Measurements from ENCODE around the gene PRKCB.

Gene PRKCB

DNA sequence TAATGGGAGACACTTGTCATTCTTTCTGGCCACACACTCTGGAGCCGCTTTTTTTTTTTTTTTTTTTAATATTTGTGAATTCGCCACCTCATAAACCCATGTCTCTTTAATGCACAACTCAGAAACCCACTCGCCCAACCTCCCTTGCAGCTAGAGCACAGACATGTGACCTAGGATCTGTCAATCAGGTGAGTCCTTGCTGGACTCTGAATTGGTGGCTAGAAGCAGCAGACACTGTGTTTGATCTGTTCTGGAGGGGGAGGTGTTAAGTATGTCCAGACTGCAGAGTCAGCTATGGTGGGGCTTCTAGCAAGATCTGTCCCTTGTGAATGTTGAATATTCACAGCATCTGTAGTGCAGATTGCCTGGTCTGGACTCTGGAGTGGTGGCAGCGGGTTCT, 112.1 kb downstream of the PRKCB start:
- DNase-seq = no peak

- DNase-seq = no peak
These were observed 113.2 kb downstream of the PRKCB start for GRCh38 chr16:23948949-23949411.

DNA sequence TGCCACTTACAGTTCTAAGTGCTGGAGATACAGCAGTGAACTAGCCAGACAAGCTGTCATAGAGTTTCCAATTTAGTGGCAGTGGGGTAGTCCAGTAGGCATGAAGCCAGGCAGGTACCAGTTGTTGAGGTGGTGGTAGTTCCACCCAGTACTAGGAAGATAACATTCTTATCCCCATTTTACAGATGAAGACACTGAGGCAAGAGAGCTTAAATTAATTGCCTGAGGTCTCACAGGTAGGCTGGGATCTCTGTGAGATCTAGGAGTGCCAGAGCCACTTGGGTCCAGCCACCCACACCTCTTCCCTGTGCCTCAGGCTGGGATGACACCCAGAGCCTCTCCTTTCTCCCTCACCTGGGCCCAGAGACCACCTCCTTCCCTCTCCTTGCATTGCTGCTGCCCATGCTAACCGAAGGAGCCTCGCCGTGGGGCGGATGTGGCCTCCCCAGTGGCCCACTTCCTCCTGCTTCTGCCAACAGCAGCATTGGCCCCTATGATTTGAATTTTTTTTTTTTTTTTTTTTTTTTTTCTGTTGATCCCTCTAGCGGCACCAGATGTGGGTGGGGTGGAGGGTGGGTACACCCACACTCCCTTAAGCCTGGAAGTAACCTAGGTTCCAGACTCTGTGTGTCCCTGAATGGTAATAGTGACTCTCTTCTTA, 114.0 kb downstream of the PRKCB start:
- DNase-seq = no peak

DNA sequence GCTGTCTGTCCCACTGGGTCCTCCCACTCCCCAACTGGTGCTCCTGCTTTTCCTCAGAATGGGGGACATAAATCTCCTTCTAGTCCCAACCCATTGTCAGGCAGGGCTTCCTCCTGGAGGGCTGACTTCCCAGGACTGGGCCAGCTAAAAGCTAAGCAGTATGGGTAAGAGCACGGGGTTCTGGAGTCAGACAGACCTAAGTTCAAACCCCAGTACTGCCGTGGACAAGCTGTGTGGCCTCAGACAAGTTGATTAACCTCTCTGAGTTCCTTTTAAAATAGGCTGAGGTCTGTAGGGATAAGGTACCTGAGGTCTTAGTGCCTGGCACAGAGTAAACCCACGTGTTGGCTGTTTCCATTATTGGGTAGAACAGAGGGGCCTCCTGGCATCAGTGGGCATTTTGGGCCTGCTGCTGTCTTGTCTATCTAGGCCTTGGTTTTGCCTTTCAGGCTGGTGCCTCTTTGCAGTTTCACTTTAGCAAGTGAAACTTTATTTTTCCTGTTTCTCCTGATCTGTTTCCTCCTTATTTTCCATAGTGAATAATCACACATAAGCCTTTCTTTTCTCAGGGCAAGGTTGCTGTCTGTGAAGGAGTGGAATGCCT, 114.6 kb downstream of the PRKCB start:
- DNase-seq = no peak

GRCh38 chr16:23950898-23951297, 115.1 kb downstream of the PRKCB start:
- no peak for DNase-seq

DNA sequence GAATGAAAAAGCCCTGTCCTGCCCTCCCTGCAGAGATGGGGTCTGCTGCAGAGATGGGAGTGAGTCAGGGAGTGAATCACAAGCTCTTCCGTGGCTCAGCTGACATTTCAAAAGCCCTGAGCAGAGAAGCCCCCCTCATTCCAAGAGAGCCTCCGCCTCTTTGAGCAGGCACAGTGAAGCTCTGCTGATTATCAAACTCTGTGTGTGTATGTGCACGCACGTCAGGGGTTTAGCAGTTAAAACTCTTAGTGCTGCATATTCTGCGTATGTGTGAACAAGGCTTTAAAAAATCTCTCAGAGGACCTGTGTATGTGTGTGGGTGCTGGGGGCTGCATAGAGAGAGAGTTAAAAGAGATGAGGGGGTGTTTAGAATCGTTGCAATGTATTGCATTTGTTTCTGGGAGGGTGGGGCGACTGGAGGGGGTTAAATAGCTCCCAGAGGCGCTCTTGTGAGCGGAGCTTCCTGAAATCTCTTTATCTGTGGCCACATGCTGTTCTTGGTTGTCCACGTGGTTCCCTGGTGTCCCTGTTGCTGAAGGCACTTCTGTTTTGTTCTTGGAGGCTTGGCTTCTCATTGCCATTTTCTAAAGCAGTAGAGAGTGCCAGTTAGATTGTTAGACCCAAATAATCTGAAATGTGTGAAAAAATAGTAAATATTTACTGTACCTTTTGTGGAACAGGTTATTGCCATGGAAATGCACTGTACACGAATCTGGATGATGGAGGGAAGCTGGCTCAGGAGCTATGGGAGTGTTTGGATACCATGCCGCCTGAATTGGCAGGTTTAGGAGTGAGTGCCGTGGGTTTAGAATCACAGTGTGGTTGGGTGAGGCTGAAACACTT, 116.6 kb downstream of the PRKCB start:
- no peak for DNase-seq

DNA sequence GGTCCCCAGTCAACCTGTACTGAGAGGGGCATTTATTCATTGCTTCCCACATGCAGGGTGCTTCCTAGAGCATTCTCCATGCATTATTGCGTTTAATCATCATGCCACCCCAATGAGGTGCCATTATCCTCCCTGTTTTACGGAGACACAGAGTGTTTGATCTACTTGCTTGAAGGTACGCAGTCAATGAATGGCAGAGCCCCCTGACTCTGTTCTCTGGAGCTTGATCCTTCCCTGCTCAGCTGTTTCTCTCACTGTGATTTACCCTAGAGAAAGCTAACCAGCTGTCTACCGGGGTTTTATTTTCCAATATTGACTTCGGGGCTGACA, 117.2 kb downstream of the PRKCB start:
- DNase-seq = no peak

GRCh38 chr16:23953476-23953875, 117.7 kb downstream of the PRKCB start:
- no peak for DNase-seq

DNA sequence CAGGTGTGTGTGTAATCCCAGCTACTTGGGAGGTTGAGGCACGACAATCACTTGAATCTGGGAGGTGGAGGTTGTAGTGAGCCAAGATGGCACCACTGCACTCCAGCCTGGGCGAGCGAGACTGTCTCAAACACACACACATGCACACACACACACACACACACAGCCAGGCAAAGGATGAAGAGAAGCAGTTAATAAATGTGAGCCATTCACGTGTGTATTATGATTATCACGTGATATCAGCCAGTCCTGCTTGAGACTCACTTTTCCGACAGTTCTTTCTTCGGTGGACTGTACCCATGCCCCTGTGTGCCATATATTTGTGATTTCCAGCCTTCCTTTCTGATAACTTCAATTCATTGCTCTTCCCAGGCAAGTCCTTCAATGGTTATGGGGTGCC, 119.3 kb downstream of the PRKCB start:
- DNase-seq = no peak

- no peak for DNase-seq
These were observed 121.5 kb downstream of the PRKCB start for GRCh38 chr16:23957287-23957686.

- DNase-seq = no peak
These were observed 123.4 kb downstream of the PRKCB start for GRCh38 chr16:23959072-23959751.

DNA sequence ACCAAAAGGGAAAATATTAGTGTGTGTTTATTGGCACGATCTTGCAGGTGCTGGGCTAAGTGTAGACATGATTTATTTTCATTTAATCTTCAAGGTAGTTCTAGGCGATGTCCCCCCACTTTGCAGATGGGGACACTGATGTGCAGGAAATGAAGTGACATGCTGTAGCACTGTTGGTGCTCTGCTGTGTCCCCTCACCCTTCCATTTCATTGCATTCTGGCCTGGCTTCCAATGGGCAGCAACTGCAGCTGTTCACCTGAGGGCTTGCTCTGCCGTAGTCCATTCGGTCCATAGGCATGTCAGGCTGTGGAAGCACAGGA, 123.9 kb downstream of the PRKCB start:
- DNase-seq = no peak

DNA sequence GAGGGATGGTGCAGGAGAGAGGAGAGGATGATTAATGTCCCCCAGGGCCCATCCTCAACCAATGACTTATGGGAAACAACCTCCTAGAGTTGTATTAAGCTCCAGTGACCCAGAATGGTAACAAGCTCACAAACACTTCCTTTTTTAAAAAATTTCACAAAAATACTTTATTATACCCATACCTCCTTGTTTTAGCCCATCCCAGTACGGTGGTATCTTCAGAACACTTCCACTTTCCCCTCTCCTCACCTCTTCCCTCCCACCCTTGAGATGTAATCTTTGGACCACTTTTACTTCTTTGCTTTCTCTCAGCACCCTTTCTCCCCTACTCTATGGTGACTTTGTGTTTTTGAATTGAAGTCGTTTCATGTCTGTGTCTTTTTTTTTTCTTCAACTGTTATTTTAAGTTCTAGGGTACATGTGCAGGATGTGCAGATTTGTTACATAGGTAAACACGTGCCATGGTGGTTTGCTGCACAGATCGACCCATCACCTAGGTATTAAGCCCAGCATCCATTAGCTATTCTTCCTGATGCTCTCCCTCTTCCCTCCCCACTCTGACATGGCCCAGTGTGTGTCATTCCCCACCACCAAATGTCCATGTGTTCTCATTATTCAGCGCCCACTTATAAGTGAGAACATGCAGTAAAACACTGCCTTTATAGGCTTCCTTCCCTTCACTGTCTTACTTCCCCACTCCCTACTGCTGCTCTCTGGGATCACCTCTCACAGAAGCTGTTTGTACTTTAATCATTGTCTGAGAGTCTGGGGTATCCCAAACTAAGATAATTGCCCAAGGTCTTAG, 124.5 kb downstream of the PRKCB start:
- DNase-seq = no peak

DNA sequence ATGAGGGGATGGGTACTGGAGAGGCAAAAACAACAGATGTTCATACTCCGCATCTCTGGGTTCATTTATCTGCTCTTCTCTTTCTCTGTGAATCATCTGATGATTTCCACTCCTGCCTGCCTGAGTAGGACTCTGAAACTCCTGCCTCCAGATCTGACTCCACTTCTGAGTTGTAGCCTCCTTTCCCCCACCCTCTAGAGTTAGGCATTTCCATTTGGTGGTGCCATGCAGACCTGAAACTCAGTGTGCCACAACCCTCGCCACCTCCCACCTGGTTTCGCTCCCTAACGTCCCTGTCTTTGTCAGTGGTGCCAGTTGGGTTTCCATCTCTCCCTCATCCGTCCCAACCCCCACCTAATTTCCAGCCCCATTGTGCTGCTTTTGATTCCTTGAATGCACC, 126.2 kb downstream of the PRKCB start:
- no peak for DNase-seq

DNA sequence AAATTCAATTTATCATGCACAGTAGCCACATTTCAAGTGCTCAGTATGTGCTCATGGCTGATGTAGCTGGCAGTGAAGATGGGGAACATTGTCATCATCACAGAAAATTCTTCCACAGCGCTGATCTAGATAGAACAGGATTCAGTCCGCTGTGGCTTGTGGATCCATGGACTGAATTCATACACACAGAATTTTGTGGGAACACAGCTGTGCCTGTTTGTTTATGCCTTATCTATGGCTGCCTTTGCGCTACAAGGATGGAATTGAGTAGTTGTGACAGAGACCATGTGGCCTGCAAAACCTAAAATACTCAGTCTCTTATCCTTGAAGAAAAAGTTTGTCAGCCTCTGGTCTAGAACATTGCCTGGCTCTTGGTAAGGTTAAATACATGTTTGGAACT, 128.4 kb downstream of the PRKCB start:
- no peak for DNase-seq

- DNase-seq = no peak
These were observed 129.5 kb downstream of the PRKCB start for GRCh38 chr16:23965137-23965733.

- DNase-seq = no peak
These were observed 131.0 kb downstream of the PRKCB start for GRCh38 chr16:23966597-23967394.

- DNase-seq = no peak
These were observed 132.0 kb downstream of the PRKCB start for GRCh38 chr16:23967775-23968174.

DNA sequence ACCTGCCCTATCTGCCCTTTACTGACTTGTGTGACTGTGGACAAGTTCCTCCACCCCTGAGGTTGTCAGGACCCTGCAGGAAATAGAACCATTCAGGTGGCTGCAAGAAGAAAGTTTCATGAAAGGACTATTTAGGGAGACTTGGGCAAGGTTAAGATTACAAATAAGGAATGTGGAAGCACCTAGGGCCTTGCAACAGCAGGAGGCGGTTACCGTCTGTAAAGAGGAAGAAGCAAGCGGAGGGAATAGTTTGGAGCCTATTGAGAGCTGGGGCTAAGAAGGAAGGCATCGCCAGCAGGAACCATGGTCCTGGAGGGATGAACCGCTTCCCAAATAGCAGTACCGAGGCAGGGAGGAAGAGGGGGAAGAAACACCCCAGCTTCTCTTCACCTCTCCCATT, 132.4 kb downstream of the PRKCB start:
- DNase-seq = no peak

- no peak for DNase-seq
These were observed 133.9 kb downstream of the PRKCB start for GRCh38 chr16:23969468-23970297.

DNA sequence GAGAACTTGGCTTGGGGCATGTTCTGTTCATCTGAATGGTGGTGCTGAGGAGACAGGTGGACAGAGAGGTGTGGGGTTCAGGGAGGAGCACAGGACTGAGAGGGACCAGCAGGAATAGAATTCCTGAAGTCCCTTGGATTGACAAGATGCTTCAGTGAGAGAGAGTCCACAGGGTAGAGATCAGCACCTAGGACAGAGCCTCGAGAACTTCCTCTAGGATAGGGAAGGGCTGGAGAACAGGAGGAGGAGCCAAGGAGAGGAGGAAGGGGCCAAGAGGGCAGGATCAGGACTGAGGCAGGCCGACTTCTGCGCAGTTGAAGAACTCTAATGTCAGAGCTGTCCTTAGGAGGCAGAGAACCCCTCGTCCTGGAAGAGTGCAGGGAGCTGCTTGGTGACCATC, 138.4 kb downstream of the PRKCB start:
- no peak for DNase-seq
